Neural cell (in vitro differentiated cells): ENCODE results near the gene ERICH4. TPM values are rescaled to one million over a fixed set of nuclear protein-coding genes. Genes with fewer than 3 reads are reported as not detected.

Experiments
- H2AFZ ChIP-seq: fragments of 200-600, 300-800 bp; sonication (generic), shearing (Covaris generic); 2 replicates; pipeline ENCODE4 v1.6.0; 2014; ENCODE audit warnings: low read depth, mild to moderate bottlenecking, antibody characterized with exemption, low read length, moderate library complexity
- H3F3A ChIP-seq: fragments of 200-600 bp; shearing (Covaris generic); 2 replicates; pipeline ENCODE4 v1.6.1; 2016; ENCODE audit warnings: mild to moderate bottlenecking, moderate library complexity, mixed read lengths, antibody characterized with exemption, low read length; ENCODE audit not compliant: insufficient read depth, poor library complexity, severe bottlenecking
- H3K27ac ChIP-seq: fragments of 200-600, 300-800 bp; sonication (generic), shearing (Covaris generic); 2 replicates; pipeline ENCODE4 v1.5.1; 2014; ENCODE audit warnings: mild to moderate bottlenecking, low read length, moderate library complexity
- H3K27me3 ChIP-seq: fragments of 300-800, 200-600 bp; sonication (generic), shearing (Covaris generic); 2 replicates; pipeline ENCODE4 v1.6.0; 2014; ENCODE audit warnings: mild to moderate bottlenecking, low read depth, low read length, moderate library complexity; ENCODE audit not compliant: insufficient read depth
- H3K36me3 ChIP-seq: fragments of 300-800, 200-600 bp; sonication (generic), shearing (Covaris generic); 2 replicates; pipeline ENCODE4 v1.5.1; 2014; ENCODE audit warnings: mild to moderate bottlenecking, antibody characterized with exemption, low read length, moderate library complexity; ENCODE audit not compliant: insufficient read depth
- H3K4me2 ChIP-seq: fragments of 300-800, 200-600 bp; sonication (generic), shearing (Covaris generic); 2 replicates; pipeline ENCODE4 v1.6.0; 2014; ENCODE audit warnings: mild to moderate bottlenecking, low read length
- H3K4me3 ChIP-seq: fragments of 300-800, 200-600 bp; sonication (generic), shearing (Covaris generic); 2 replicates; pipeline ENCODE4 v1.5.1; 2014; ENCODE audit warnings: mild to moderate bottlenecking, low read length, moderate library complexity
- H3K79me2 ChIP-seq: fragments of 200-600 bp; shearing (Covaris generic); replicated peaks from 2 replicates; pipeline ENCODE4 v1.6.0; 2014; ENCODE audit warnings: mild to moderate bottlenecking, low read length, moderate library complexity; ENCODE audit not compliant: insufficient read depth
- H3K9ac ChIP-seq: fragments of 300-800, 200-600 bp; sonication (generic), shearing (Covaris generic); 2 replicates; pipeline ENCODE4 v1.6.1; 2016; ENCODE audit warnings: mild to moderate bottlenecking, low read length, mixed read lengths
- H3K9me2 ChIP-seq: fragments of 200-600 bp; shearing (Covaris generic); 2 replicates; pipeline ENCODE4 v1.6.1; 2016; ENCODE audit warnings: mild to moderate bottlenecking, low read length, mixed read lengths; ENCODE audit not compliant: insufficient read depth
- H3K9me3 ChIP-seq: fragments of 200-600, 300-800 bp; sonication (generic), shearing (Covaris generic); 2 replicates; pipeline ENCODE4 v1.6.1; 2016; ENCODE audit warnings: mild to moderate bottlenecking, mixed run types, low read length, moderate library complexity, mixed read lengths
- H4K20me1 ChIP-seq: fragments of 200-600 bp; shearing (Covaris generic); 2 replicates; pipeline ENCODE4 v1.6.1; 2016; ENCODE audit warnings: mild to moderate bottlenecking, mixed run types; ENCODE audit not compliant: insufficient read depth
- CTCF ChIP-seq: fragments of 450-650 bp; IDR thresholded peaks from 2 replicates; pipeline ENCODE4 v1.5.1; 2014; ENCODE audit warnings: antibody characterized with exemption, mild to moderate bottlenecking, moderate library complexity; ENCODE audit not compliant: poor library complexity, severe bottlenecking
- EP300 ChIP-seq: fragments of 450-650 bp; conservative IDR thresholded peaks from 2 replicates; pipeline ENCODE4 v1.6.1; 2014; ENCODE audit warnings: antibody characterized with exemption, mild to moderate bottlenecking, moderate library complexity; ENCODE audit not compliant: poor library complexity, severe bottlenecking
- EZH2 ChIP-seq: fragments of 200-600, 300-800 bp; shearing (Covaris generic), sonication (generic); IDR thresholded peaks from 2 replicates; pipeline ENCODE4 v1.6.1; 2014; ENCODE audit warnings: antibody characterized with exemption, low read length, borderline replicate concordance, mild to moderate bottlenecking; ENCODE audit not compliant: insufficient read depth, poor library complexity, severe bottlenecking
- MXI1 ChIP-seq: fragments of 450-650 bp; conservative IDR thresholded peaks from 2 replicates; pipeline ENCODE4 v1.6.1; 2014; ENCODE audit warnings: antibody characterized with exemption, mild to moderate bottlenecking; ENCODE audit not compliant: poor library complexity, severe bottlenecking
- POLR2AphosphoS5 ChIP-seq: IDR thresholded peaks from 2 replicates; pipeline ENCODE4 v1.6.1; 2012
- RAD21 ChIP-seq: fragments of 450-650 bp; conservative IDR thresholded peaks from 2 replicates; pipeline ENCODE4 v1.6.1; 2014; ENCODE audit warnings: antibody characterized with exemption, mild to moderate bottlenecking, moderate library complexity
- SMC3 ChIP-seq: fragments of 450-650 bp; conservative IDR thresholded peaks from 2 replicates; pipeline ENCODE4 v1.6.1; 2014; ENCODE audit warnings: antibody characterized with exemption, mild to moderate bottlenecking, moderate library complexity; ENCODE audit not compliant: poor library complexity
- TAF1 ChIP-seq: IDR thresholded peaks from 2 replicates; pipeline ENCODE4 v1.6.1; 2012; ENCODE audit warnings: low read depth
- polyA plus RNA-seq: library from polyadenylated mRNA; depleted of rRNA; stranded (reverse); fragments of >200 nt; gene quantifications from 2 replicates; pipeline ENCODE4 v1.2.3, GENCODE V29; 2014
- TF ChIP-seq, protein P1 (sequence below): IDR thresholded peaks from 2 replicates; pipeline ENCODE4 v1.6.1; 2012; ENCODE audit warnings: borderline replicate concordance

The ERICH4 gene
- polyA plus RNA-seq, 1 donor from 2014 or later = not detected

DNA sequence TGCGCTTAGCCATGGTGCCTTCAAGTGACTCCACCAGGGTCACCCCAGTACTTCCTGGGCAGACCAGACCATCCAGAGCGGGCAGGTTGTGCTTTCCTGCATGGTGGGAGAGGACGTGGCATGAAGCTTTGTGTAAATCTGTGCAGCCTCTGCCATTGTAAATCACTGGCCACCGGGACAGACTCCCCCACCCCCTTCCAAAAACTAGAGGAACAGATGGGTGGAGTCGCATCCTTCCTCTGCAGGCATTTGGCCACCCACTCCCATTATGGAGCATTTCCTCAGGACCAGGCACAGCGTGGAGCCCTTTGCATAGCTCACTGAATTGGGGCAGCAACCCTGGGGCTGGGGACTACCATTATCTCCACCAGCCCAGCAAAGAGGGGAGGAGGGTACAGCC is 37.2 kb upstream of the ERICH4 start:
- H3K27me3 ChIP-seq = no peaks in the 10 kb centered on the region
- no peaks in the 10 kb centered on the region for H3K9me2 ChIP-seq
- no peaks in the 10 kb centered on the region for H3F3A ChIP-seq
- H3K4me3 ChIP-seq = no peak overlapping the region
- H3K36me3 ChIP-seq = no peaks in the 10 kb centered on the region
- no peak for TF ChIP-seq EP300
- TF ChIP-seq EZH2 = no peak
- no peak for TF ChIP-seq SMC3
- TF ChIP-seq TAF1 = no peak
- no peak for TF ChIP-seq MXI1
- TF ChIP-seq, protein P1, sequence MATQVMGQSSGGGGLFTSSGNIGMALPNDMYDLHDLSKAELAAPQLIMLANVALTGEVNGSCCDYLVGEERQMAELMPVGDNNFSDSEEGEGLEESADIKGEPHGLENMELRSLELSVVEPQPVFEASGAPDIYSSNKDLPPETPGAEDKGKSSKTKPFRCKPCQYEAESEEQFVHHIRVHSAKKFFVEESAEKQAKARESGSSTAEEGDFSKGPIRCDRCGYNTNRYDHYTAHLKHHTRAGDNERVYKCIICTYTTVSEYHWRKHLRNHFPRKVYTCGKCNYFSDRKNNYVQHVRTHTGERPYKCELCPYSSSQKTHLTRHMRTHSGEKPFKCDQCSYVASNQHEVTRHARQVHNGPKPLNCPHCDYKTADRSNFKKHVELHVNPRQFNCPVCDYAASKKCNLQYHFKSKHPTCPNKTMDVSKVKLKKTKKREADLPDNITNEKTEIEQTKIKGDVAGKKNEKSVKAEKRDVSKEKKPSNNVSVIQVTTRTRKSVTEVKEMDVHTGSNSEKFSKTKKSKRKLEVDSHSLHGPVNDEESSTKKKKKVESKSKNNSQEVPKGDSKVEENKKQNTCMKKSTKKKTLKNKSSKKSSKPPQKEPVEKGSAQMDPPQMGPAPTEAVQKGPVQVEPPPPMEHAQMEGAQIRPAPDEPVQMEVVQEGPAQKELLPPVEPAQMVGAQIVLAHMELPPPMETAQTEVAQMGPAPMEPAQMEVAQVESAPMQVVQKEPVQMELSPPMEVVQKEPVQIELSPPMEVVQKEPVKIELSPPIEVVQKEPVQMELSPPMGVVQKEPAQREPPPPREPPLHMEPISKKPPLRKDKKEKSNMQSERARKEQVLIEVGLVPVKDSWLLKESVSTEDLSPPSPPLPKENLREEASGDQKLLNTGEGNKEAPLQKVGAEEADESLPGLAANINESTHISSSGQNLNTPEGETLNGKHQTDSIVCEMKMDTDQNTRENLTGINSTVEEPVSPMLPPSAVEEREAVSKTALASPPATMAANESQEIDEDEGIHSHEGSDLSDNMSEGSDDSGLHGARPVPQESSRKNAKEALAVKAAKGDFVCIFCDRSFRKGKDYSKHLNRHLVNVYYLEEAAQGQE = no peak
- no peak for TF ChIP-seq CTCF
- no peak for TF ChIP-seq POLR2AphosphoS5
- no peak for TF ChIP-seq RAD21
- no peaks in the 10 kb centered on the region for H3K79me2 ChIP-seq
- H3K9ac ChIP-seq = no peak overlapping the region
- H3K27ac ChIP-seq = no peak overlapping the region
- no peak overlapping the region for H2AFZ ChIP-seq
- H3K4me2 ChIP-seq = no peak overlapping the region
- H3K9me3 ChIP-seq = no peaks in the 10 kb centered on the region
- H4K20me1 ChIP-seq = no peaks in the 10 kb centered on the region

DNA sequence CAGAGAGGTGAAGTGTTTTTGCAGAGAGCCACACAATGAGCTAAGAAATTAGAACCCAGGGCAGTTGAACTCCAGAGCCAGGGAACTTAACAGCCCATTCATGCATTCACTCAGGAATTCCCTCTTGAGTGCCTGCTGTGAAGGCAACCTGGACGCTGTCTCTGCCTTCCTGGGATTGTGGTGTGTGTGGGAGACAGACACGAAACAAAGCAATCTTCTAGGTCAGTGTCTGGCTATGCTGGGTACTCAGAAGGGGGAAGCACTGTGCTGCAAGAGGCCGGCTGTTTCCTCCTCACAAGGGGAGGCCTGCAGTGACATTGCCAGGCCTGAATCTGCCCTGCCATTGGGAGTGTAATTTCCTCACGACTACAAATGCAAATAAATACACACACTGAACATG is 35.7 kb upstream of the ERICH4 start:
- H3K9me2 ChIP-seq = no peaks in the 10 kb centered on the region
- no peak for TF ChIP-seq EP300
- no peak for TF ChIP-seq RAD21
- TF ChIP-seq TAF1 = no peak
- no peaks in the 10 kb centered on the region for H3K9me3 ChIP-seq
- H3K27ac ChIP-seq = no peak overlapping the region
- no peaks in the 10 kb centered on the region for H3K36me3 ChIP-seq
- H3K4me3 ChIP-seq = no peak overlapping the region
- no peaks in the 10 kb centered on the region for H3F3A ChIP-seq
- no peaks in the 10 kb centered on the region for H3K27me3 ChIP-seq
- H3K79me2 ChIP-seq = no peaks in the 10 kb centered on the region
- no peak overlapping the region for H2AFZ ChIP-seq
- H4K20me1 ChIP-seq = no peaks in the 10 kb centered on the region
- no peak overlapping the region for H3K4me2 ChIP-seq
- no peak overlapping the region for H3K9ac ChIP-seq

- no peak overlapping the region for H3K4me2 ChIP-seq
- TF ChIP-seq EP300 = no peak
- no peak for TF ChIP-seq SMC3
- no peak for TF ChIP-seq POLR2AphosphoS5
- no peak for TF ChIP-seq CTCF
- no peak for TF ChIP-seq EZH2
- no peak for TF ChIP-seq MXI1
- TF ChIP-seq TAF1 = no peak
- no peak for TF ChIP-seq RAD21
- TF ChIP-seq, protein P1 = no peak
- H3K36me3 ChIP-seq = no peaks in the 10 kb centered on the region
- H3K79me2 ChIP-seq = no peaks in the 10 kb centered on the region
- H4K20me1 ChIP-seq = no peaks in the 10 kb centered on the region
- no peak overlapping the region for H3K9ac ChIP-seq
- no peaks in the 10 kb centered on the region for H3F3A ChIP-seq
- H3K9me2 ChIP-seq = no peaks in the 10 kb centered on the region
- H3K9me3 ChIP-seq = no peaks in the 10 kb centered on the region
- no peaks in the 10 kb centered on the region for H3K27me3 ChIP-seq
- no peak overlapping the region for H2AFZ ChIP-seq
- no peak overlapping the region for H3K4me3 ChIP-seq
- no peak overlapping the region for H3K27ac ChIP-seq
These were observed 34.7 kb upstream of the ERICH4 start for GRCh38 chr19:41408256-41408655.
